ENCODE measurements around the gene KCNH6.

KCNH6 gene

DNA sequence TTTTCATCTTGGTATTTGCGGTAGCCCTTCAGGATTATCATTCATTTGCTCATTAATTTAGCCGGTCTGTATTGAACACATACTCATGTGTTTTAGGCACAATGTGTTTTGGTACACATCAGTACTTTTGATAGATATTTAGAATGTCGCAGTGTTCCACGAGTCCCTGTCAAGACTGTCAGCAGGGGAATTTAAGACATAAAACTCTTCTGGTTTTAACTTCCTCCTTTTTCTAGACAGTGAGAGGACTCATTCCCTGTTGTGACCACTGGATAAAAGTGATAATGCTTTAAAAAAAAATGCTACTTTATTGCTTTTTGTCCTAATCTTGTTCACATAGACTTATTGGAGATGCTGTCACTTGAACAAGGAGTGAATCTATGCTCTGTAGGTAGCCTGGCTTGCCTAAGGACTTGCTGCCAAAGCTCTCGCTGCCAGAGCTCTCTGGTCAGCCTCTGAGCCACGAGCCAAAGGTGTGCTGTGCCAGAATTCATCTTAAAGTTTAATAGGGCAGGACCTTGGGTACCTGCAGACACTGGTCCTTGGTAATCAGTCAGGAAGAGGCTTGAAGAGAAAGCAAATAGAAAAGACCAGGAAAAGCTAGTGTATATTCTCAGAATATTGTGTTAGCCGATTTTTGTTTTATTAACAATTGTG is 32.5 kb downstream of the KCNH6 start:
- no peak for DNase-seq (ENCODE audit: low read depth in 2 of 2)

DNA sequence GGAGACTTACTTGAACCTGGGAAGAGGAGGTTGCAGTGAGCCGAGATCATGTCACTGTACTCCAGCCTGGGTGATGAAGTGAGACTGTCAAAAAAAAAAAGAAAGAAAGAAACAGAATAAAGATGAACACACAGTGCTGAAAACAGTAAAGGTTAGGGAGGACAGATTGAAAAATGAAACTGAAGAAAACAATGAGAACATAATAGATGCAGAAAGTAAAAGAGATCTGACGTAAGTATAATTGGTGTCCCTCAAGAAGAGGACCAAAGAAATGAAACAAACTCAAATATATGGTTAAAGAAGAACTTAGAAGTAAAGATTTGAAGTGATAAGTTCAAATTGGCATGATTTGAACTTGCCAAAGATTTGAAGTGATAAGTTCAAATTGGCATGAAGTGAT is 34.3 kb downstream of the KCNH6 start:
- DNase-seq (ENCODE audit: low read depth in 2 of 2): no peak

DNA sequence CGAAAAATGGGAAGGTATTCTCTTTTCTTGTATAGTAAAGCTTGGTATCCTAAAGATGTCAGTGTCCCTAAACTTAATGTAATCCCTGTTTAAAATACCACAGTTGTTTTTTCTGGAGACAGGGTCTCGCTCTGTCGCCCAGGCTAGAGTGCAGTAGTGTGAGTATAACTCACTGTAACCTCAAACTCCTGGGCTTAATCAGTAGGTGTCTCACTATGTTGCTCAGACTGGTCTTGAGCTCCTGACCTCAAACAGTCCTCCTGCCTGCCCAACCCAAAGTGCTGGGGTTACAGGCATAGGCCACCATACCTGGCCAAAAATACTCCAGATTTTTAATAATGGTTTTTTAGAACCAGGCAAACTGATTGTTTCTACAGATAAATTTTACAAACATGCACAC is 35.3 kb downstream of the KCNH6 start:
- DNase-seq (ENCODE audit: low read depth in 2 of 2): no peak

DNA sequence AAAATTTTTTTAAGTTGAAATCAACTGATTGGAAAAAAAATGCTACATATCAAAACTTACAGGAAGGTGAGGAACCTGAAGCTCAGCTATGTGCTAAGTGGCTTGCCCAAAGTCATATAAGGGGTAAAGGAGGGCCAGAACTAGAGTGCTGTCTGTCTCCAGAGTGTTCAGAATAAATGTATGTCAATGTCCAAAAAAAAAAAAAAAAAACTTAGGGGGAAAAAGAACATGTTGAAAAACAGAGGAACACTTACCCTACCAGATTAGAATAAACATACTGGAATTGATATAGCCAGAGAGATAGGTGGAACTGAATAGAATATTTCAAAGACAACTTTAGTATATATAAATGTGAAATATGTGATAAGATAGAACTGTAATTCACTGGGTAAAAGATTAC is 38.7 kb downstream of the KCNH6 start:
- no peak for DNase-seq (ENCODE audit: low read depth in 2 of 2)

DNA sequence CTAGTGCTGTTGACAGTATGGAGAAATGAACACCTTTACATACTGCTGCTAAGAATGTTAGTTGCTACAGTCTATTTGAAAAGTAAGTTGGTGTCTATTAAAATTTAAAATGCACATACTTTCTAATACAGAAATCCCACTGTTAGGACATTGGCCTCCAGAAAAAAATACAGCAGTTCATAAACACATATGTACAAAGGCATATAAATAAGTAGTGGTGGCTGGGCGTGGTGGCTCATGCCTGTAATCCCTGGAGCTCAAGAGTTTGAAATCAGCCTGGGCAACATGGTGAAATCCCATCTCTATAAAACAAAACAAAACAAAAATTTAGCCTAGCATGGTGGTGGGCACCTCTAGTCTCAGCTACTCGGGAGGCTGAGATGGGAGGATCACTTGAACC is 40.2 kb downstream of the KCNH6 start:
- no peak for DNase-seq (ENCODE audit: low read depth in 2 of 2)

DNA sequence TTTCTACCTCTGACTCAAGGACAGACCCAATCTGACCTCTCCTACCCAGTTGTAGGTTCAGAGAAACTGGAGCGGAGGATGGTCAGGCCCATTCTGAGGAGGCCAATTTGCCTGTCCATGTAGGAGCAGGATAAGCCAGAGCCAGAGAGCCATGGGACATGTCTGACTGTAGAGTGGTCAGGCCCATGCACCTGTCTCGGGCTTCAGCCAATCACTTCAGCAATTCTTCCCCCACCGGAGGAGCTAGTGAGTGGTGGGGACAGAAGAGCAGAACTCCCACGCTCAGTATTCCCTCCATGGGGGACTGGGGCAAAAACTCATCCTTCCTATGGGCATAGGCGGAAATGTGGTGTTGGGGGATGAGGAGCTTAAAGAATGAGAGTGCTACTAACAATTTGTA is 41.4 kb downstream of the KCNH6 start:
- no peak for DNase-seq (ENCODE audit: low read depth in 2 of 2)

DNA sequence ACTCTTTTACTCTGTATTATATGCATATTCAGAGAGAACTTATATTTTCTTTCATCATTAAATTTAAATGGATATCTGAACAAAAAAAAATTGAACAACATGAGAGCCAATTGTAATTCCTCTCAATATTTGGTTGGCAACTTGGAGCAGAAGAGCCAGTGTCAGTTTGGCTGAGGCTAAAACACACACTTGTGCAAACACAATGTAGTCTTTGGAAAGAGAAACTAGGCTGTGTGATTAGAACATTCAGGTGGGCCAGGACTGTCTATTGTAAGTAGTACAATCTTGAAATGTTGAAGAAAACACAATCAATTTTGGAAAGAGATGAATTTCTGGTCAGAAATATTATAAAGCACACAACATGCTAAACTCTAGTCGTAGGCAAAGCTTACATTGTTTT is 44.1 kb downstream of the KCNH6 start:
- DNase-seq (ENCODE audit: low read depth in 2 of 2): no peak

DNA sequence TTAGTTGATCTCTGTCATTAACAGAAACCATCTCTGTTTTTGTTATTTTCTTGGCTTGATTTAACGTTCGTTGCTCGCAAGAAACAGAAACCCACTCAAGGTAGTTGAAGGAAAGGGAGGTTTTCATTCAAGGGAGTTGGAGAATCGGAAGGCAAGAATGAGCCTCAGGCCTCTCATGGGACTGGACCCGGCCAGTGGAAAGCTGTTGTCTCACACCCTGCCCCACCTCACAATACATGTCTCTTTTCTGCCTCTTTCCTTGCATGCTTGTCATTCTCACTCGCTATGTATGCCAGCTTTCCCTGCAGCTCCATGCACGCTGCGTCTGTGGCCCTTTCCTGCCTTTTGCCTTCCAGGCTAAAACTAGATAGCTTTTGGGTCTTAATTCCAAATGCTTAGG is 45.4 kb downstream of the KCNH6 start:
- no peak for DNase-seq (ENCODE audit: low read depth in 2 of 2)

DNA sequence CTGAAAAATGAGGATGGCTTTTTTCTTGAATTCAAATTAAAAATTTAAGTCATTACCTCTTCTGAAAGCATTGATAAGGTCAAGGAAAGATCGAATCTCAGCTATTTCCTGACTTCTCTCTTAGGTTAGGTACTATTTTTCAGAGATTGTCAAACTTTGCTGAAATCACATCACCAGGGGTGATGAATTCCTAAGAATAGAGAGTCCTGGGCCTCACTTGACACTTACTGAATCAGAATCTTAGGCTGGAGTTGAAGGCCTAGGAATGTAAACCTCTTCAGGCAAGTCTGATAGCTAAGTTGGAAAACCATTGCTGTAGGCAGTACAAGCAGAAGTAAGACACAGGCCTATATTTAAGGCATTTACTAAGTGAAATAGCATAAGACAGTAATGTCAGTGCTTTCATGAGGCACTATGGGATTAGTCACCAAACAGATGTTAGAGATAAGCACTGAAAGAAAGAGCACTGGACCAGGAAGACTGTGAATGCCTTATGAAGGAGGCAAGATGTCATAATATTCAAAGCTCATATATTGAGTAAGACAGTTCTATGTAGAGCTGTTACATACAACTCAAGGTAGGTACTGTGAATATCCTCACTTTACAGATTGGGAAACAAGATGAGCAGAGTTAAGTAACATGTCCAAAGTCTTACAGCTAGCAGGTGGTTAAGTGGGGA is 48.6 kb downstream of the KCNH6 start:
- no peak for DNase-seq (ENCODE audit: low read depth in 2 of 2)

DNA sequence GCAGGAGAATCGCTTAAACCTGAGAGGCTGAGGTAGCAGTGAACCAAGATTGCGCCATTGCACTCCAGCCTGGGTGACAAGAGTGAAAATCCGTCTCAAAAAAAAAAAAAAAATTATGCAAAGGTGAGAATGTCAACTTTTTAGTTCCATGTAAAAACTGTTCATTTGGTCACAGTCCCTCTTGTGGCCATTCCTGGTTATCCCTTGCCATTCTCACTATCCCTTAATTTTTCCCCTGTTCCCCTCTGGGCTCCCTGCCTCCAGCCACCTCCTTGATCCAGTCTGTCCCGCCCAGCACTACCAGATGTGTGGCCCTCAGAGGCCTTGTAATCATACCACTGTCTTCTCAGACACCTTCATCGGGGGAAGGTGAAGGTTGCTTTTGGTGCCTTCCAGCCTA is 50.5 kb downstream of the KCNH6 start:
- no peak for DNase-seq (ENCODE audit: low read depth in 2 of 2)

DNA sequence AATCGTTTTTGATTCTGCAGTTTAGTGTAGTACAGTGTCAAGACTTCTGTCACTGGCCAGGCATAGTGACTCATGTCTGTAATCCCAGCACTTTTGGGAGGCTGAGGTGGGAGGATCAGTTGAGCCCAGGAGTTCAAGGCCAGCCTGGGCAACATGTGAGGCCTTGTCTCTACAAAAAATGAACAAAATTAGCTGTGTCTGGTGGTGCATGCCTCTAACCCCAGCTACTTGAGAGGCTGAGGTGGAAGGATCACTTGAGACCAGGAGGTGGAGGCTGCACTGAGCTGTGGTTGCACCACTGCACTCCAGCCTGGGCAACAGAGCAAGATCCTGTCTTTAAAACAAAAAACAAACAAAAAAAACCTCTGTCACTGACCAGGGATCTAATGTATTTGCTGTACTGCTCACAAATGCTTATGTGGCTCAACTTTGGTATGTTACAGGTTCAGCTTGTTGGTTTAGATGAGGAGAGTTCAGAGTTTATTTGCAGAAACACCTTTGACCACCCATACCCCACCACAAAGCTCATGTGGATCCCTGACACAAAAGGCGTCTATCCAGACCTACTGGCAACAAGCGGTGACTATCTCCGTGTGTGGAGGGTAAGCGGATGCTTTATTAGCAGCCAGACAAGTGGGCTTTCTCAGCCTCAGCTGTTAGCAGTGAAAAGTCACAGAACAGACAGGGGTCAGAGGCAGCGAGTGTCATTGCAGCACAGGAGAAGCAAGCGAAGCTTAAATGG is 55.0 kb downstream of the KCNH6 start:
- DNase-seq (ENCODE audit: low read depth in 2 of 2): no peak

DNA sequence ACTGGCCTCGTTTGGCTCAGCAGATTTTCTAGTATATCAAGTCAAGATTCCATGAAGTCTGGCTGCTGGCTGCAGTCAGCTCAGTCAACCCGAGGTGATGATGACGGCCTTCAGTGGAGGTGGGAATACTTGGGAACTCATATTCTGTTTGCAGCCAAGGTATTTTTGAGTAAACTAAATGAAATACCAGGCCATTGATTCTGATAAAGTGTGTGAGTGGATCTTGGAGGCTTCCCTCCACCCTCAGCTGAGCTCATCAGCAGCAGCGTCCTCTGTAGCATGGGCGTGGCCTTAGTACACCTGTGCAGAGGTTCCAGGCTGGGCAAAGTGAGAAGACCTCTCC is 55.6 kb downstream of the KCNH6 start:
- DNase-seq (ENCODE audit: low read depth in 2 of 2): no peak

DNA sequence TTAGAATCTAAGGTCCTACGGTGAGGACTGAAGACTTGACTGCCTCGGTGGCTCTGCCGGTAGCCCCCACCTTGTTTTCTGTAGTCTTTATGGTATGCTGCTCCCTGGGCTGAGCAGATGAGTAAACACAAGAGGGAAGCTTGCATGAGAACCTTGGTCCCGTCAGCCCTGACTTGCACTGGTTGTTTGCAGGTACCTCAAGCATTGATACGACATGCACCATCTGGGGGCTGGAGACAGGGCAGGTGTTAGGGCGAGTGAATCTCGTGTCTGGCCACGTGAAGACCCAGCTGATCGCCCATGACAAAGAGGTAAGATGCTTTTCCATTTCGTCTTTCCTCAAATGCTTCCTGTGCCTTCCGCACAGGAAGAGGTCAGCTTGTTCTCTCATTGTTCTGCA is 56.5 kb downstream of the KCNH6 start:
- DNase-seq (ENCODE audit: low read depth in 2 of 2): no peak

DNA sequence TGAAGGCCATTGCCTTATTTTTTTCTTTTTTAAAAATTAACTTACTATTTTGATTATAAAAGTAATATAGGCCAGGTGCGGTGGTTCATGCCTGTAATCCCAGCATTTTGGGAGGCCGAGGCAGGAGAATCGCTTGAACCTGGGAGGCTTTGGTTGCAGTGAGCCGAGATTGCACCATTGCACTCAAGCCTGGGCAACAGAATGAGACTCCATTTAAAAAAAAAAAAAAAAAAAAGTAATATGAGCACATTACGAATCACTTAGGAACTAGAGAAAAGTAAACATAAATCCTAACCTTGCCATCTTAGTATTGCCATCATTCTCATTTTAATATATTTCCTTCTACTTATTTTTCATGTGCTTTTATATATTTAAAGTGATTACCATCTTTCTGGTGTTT is 64.6 kb downstream of the KCNH6 start:
- no peak for DNase-seq (ENCODE audit: low read depth in 2 of 2)

DNA sequence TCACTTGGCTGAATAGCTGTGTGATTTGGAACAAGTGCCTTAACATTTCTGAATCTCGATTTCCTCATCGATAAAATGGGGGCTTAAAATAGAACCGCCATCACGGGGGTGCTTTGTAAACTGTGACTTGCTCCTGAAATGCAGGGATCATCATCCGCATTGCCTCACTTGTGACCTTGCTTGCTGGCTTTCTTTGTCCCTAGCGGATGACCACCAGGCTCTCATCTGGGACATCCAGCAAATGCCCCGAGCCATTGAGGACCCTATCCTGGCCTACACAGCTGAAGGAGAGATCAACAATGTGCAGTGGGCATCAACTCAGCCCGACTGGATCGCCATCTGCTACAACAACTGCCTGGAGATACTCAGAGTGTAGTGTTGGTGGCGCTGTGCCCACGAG is 65.6 kb downstream of the KCNH6 start:
- no peak for DNase-seq (ENCODE audit: low read depth in 2 of 2)

DNA sequence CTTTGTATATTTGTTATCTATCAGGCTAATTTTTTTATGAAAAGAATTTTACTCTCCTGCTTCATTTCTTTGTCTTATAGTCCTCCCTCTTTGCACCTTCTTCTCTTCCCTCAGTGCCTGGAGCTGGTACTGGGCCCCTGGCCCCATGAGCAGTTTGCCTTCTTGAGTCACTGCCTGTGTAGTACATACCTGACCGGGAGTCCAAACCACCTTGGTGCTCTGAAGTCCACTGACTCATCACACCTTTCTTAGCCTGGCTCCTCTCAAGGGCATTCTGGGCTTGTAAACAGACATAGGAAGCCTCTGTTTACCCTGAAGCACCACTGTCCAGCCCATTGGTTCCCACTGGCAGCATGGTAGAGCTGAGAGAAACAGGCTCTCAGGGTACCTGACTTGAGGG is 66.5 kb downstream of the KCNH6 start:
- no peak for DNase-seq (ENCODE audit: low read depth in 2 of 2)

DNA sequence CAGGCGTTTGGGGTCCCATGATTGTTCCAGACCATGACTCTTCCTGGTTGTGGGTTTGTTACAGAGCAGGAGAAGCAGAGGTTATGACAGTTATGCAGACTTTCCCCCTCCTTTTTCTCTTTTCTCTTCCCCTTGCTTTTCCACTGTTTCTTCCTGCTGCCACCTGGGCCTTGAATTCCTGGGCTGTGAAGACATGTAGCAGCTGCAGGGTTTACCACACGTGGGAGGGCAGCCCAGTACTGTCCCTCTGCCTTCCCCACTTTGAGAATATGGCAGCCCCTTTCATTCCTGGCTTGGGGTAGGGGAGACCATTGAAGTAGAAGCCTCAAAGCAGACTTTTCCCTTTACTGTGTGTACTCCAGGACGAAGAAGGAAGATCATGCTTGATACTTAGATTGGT is 69.6 kb downstream of the KCNH6 start:
- no peak for DNase-seq (ENCODE audit: low read depth in 2 of 2)

DNA sequence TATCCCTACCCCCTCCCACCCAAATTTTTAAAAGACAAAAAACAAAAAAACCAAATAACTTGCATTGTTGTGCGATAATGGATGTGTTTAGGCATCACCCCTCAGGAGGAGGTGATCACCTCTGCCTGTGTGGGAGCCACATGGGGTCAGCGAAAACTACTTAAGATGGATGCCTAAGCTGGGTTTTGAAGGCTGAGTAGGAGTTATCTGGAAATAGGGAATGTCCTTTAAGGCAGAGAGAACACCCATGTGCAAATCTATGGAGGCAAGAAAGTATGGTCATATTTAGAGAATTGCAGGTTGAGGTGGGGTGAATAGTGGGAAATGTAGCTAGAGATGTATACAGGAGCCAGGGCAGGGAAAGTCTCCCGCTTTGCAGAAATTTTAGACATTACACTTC is 72.0 kb downstream of the KCNH6 start:
- no peak for DNase-seq (ENCODE audit: low read depth in 2 of 2)
